HepG2 (cell line): ENCODE measurements around the gene IGF2. TPM values are rescaled to one million over a fixed set of nuclear protein-coding genes. Genes with fewer than 3 reads are reported as not detected.

Experiments used
- AFF4 ChIP-seq: sonication (generic); formaldehyde crosslinking; IDR thresholded peaks from 2 replicates; pipeline ENCODE4 v1.4.0; 2020; ENCODE audit warnings: missing genetic modification reagents
- ELF3 ChIP-seq: IDR thresholded peaks from 2 replicates; pipeline ENCODE4 v1.6.1; 2016; ENCODE audit warnings: missing genetic modification reagents, missing compliant biosample characterization
- ERF ChIP-seq: IDR thresholded peaks from 2 replicates; pipeline ENCODE4 v1.6.1; 2018; ENCODE audit warnings: missing biosample characterization, missing genetic modification reagents
- GATAD2A ChIP-seq: IDR thresholded peaks from 2 replicates; pipeline ENCODE4 v1.6.1; 2016
- HMGXB4 ChIP-seq, 2 experiments: sonication (generic) in 1 of 2; formaldehyde crosslinking in 1 of 2; IDR thresholded peaks; 2 replicates each; pipeline versions ENCODE4 v1.4.0 to v1.6.1; 2018 to 2020; ENCODE audit warnings: missing genetic modification reagents in 2 of 2, borderline replicate concordance in 1 of 2, low read depth in 1 of 2, mild to moderate bottlenecking in 1 of 2, missing biosample characterization in 1 of 2
- NR2F6 ChIP-seq, 2 experiments: IDR thresholded peaks; 2 replicates each; pipeline ENCODE4 v1.6.1; 2016; ENCODE audit warnings: antibody characterized with exemption in 1 of 2, mild to moderate bottlenecking in 1 of 2
- POLR2G ChIP-seq: fragments of 200-400 bp; formaldehyde crosslinking; IDR thresholded peaks from 2 replicates; pipeline ENCODE4 v1.6.1; 2018; ENCODE audit warnings: mild to moderate bottlenecking, low read depth, low read length, moderate library complexity
- PREB ChIP-seq: sonication (generic); formaldehyde crosslinking; IDR thresholded peaks from 2 replicates; pipeline ENCODE4 v1.4.0; 2020; ENCODE audit warnings: missing genetic modification reagents
- THAP7 ChIP-seq: sonication (generic); formaldehyde crosslinking; IDR thresholded peaks from 2 replicates; pipeline ENCODE4 v1.8.1; 2023; ENCODE audit warnings: mild to moderate bottlenecking, missing genetic modification reagents
- ZBTB33 ChIP-seq: sonication (generic); formaldehyde crosslinking; IDR thresholded peaks from 2 replicates; pipeline ENCODE4 v1.4.0; 2020; ENCODE audit warnings: missing genetic modification reagents
- ZNF615 ChIP-seq: sonication (generic); formaldehyde crosslinking; IDR thresholded peaks from 2 replicates; pipeline ENCODE4 v1.5.0; 2020; ENCODE audit warnings: mild to moderate bottlenecking, missing genetic modification reagents, borderline replicate concordance
- ZNF687 ChIP-seq: sonication (generic); formaldehyde crosslinking; IDR thresholded peaks from 2 replicates; pipeline ENCODE4 v1.5.1; 2020; ENCODE audit warnings: mild to moderate bottlenecking, missing genetic modification reagents, moderate library complexity
- polyA plus RNA-seq, 8 experiments: library from polyadenylated mRNA; depleted of rRNA in 3 of 8; stranded (reverse) in 7 of 8; unstranded in 1 of 8; fragments of >200 nt; fragmentation: Illumina TruSeq in 4 of 8; extraction: Trizol in 4 of 8; gene quantifications; 2 replicates each; pipeline versions ENCODE4 v1.2.1 to v1.2.3, GENCODE V29; 2011 to 2016; ENCODE audit warnings: low read depth in 4 of 8, missing spikeins in 1 of 8, mixed read lengths in 1 of 8; ENCODE audit not compliant: insufficient read depth in 1 of 8
- total RNA-seq, 5 experiments: library from RNA; depleted of rRNA; stranded (reverse); fragments of >200 nt; fragmentation: Illumina TruSeq; extraction: Trizol; gene quantifications; 2 replicates each; pipeline ENCODE4 v1.2.3, GENCODE V29; 2016; ENCODE audit warnings: low read depth in 1 of 5

IGF2 gene
- total and polyA plus RNA-seq, 2 of the 13 experiments (the other 11 are each of a cell fraction or from before 2014, with no cell fraction given) = 79.1 to 254 TPM

- TF ChIP-seq AFF4 (CRISPR knock-in tag) = no peak
- TF ChIP-seq ERF (CRISPR knock-in tag) = 0 out of 2 replicates have a peak, but pooled peaks have one; percentile 47
- 0 out of 2 replicates have a peak, but pooled peaks have one; percentile 24 for TF ChIP-seq ZNF615
- 0 out of 2 replicates have a peak, but pooled peaks have one; percentile 24 for TF ChIP-seq POLR2G
- peak in 1 of 2 experiments; percentile 24; a peak in 1 of 4 replicates for TF ChIP-seq HMGXB4 (CRISPR knock-in tag; IDR thresholded peaks at IDR 0.05; ENCODE audit: borderline replicate concordance in 1 of 2, low read depth in 1 of 2)
- TF ChIP-seq ELF3 (CRISPR knock-in tag) = peak; percentile 69
- TF ChIP-seq ZNF687 = peak; percentile 88
- TF ChIP-seq THAP7 (CRISPR knock-in tag) = peak; percentile 99
- TF ChIP-seq GATAD2A (CRISPR knock-in tag) = peak; percentile 48
- TF ChIP-seq PREB (CRISPR knock-in tag) = no peak
- TF ChIP-seq ZBTB33 = peak; percentile 85
- TF ChIP-seq NR2F6 (IDR thresholded peaks at IDR 0.05) = no peak
- 0 out of 2 replicates have a peak, but pooled peaks have one; percentile 23 for TF ChIP-seq NR2F6 (CRISPR knock-in tag; IDR thresholded peaks at IDR 0.05)
These were observed 29.6 kb downstream of the IGF2 start (continued) for GRCh38 chr11:2109541-2110019.
